Spleen (tissue), 11 donors: ENCODE data around the gene PRR22. TPM values are rescaled to one million over a fixed set of nuclear protein-coding genes. Genes with fewer than 3 reads are reported as not detected.

Source experiments
- DNase-seq: peaks from one replicate; pipeline ENCODE4 v3.0.0-alpha.2; 2020
- H3K27ac ChIP-seq, 8 donors: fragments of 200-600 bp; sonication (generic) in 7 of 8; 1 replicate in 4 of 8; 2 replicates in 4 of 8; pipeline versions ENCODE4 v1.5.0 to v1.8.0; 2016 to 2021; ENCODE audit warnings: inconsistent platforms in 4 of 8, mild to moderate bottlenecking in 4 of 8, moderate library complexity in 1 of 8
- H3K27me3 ChIP-seq, 7 donors: fragments of 200-600 bp; sonication (generic) in 6 of 7; replicated peaks in 1 of 7; 1 replicate in 4 of 7; 2 replicates in 3 of 7; pipeline versions ENCODE4 v1.5.0 to v1.8.0; 2016 to 2021; ENCODE audit warnings: inconsistent platforms in 3 of 7, mild to moderate bottlenecking in 1 of 7
- H3K36me3 ChIP-seq, 6 donors: fragments of 200-600 bp; sonication (generic) in 5 of 6; 1 replicate in 4 of 6; 2 replicates in 2 of 6; pipeline versions ENCODE4 v1.5.0 to v1.8.0; 2016 to 2021; ENCODE audit warnings: inconsistent platforms in 2 of 6
- H3K4me1 ChIP-seq, 6 donors: fragments of 200-600 bp; sonication (generic) in 5 of 6; 1 replicate in 3 of 6; 2 replicates in 3 of 6; pipeline versions ENCODE4 v1.5.0 to v1.8.0; 2016 to 2021; ENCODE audit warnings: inconsistent platforms in 3 of 6
- H3K4me3 ChIP-seq, 8 donors: fragments of 200-600 bp; sonication (generic) in 7 of 8; 1 replicate in 4 of 8; 2 replicates in 4 of 8; pipeline versions ENCODE4 v1.5.0 to v1.8.0; 2016 to 2021; ENCODE audit warnings: inconsistent platforms in 4 of 8, mild to moderate bottlenecking in 4 of 8, moderate library complexity in 2 of 8
- H3K9me3 ChIP-seq, 8 donors: fragments of 200-600 bp; sonication (generic) in 7 of 8; 1 replicate in 4 of 8; 2 replicates in 4 of 8; pipeline versions ENCODE4 v1.5.0 to v1.8.0; 2016 to 2021; ENCODE audit warnings: inconsistent platforms in 4 of 8
- CTCF ChIP-seq, 11 experiments: fragments of 200-600 bp in 7 of 11; fragments of 450-650 bp in 4 of 11; sonication (generic) in 4 of 11; IDR thresholded peaks in 8 of 11; conservative IDR thresholded peaks in 3 of 11; 1 replicate in 7 of 11; 2 replicates in 4 of 11; pipeline versions ENCODE4 v1.4.0 to v1.8.0; 2016 to 2021; ENCODE audit warnings: antibody characterized with exemption in 11 of 11, inconsistent platforms in 4 of 11, mild to moderate bottlenecking in 1 of 11
- POLR2A ChIP-seq, 3 donors: fragments of 450-650 bp; IDR thresholded peaks; one replicate each; pipeline ENCODE4 v1.5.1; 2017; ENCODE audit warnings: antibody characterized with exemption in 3 of 3, mild to moderate bottlenecking in 1 of 3
- POLR2AphosphoS5 ChIP-seq, 3 donors: sonication (generic); formaldehyde crosslinking; IDR thresholded peaks; one replicate each; pipeline ENCODE4 v1.5.1; 2017; ENCODE audit warnings: antibody characterized with exemption in 3 of 3
- WGBS, 5 donors: extraction: QIAGEN DNeasy Blood & Tissue Kit in 3 of 5; methylation state at CpG; one replicate each; pipeline versions ENCODE4 v1.1.5 to v1.1.7; 2013 to 2018; 5-methylcytosine and 5-hydroxymethylcytosine counted together
- intact Hi-C: fragments of 100-400 bp; cut with DNase I; formaldehyde crosslinking; loops from one replicate; pipeline ENCODE4 v1.15.0; 2023; ENCODE audit warnings: low total_unique reads
- polyA plus RNA-seq, 3 donors: library from polyadenylated mRNA; stranded (reverse); fragments of 200-250 nt; gene quantifications; one replicate each; pipeline ENCODE4 v1.2.1, GENCODE V29; 2013
- total RNA-seq, 7 donors: library from RNA; depleted of rRNA in 3 of 7; stranded (reverse); fragments of >200 nt in 3 of 7; fragmentation: NEBNext Ultra II Directional in 4 of 7; extraction: Animal tissue kit (Norgen Biotek cat#: 25700) in 4 of 7; gene quantifications; one replicate each; pipeline versions ENCODE4 v1.1.0 to v1.2.1, GENCODE V29; 2016 to 2021
- donor health status: healthy with polysubstance abuse.
- donor health status: DM: no; HTN: no; CAD: no; lungs with moderate emphysema.
- donor health status: DM: no; HTN: no; CAD: no.
- donor health status: Bipolar disorder and iron deficiency.
- donor health status: healthy.
- donor health status: DM: no; HTN: no; CAD: no.
- donor health status: DM: yes; HTN: yes; CAD: no.

Gene PRR22
- total and polyA plus RNA-seq, 10 donors: 1.4 to 11.4 (median 4.3) TPM

DNA sequence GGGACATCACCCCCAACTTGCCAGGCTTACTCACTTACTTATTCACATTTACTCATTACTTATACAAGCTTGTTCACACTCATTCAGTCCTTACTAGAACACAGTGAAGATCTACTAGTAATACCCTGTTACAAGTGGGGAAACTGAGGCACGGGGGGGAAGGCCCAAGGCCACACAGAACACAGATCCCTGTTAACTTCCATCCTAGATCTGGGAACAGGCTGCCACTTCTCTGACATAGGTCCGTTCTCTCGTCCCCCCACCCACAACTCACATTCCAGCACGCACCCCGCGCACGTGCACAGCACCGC lies 18.9 kb upstream of the PRR22 start:
- intact Hi-C loops: loop anchor here (5.0 kb wide), 1 partner anchor 89 kb away; no protein-coding TSS in a partner anchor
- no peak for TF ChIP-seq POLR2AphosphoS5 (IDR thresholded peaks at IDR 0.05)
- Histone ChIP-seq H3K4me1 (peaks cover 6 to 67% (median 32%) of the 10 kb centered on the region in 6 donors), H3K9me3 (no peaks in the 10 kb centered on the region), H3K27me3 (peaks cover 0 to 77% (median 46%) of the 10 kb centered on the region in 7 donors), H3K4me3 (peak overlapping the region in 7 of 8 donors; percentile 7 to 62 (median 29)), H3K36me3 (no peaks in the 10 kb centered on the region), H3K27ac (no peak overlapping the region)
- 8 to 22% (median 14%) methylated on average over 8 of the region's 8 CpGs for WGBS, 5 donors
- no peak for DNase-seq

DNA sequence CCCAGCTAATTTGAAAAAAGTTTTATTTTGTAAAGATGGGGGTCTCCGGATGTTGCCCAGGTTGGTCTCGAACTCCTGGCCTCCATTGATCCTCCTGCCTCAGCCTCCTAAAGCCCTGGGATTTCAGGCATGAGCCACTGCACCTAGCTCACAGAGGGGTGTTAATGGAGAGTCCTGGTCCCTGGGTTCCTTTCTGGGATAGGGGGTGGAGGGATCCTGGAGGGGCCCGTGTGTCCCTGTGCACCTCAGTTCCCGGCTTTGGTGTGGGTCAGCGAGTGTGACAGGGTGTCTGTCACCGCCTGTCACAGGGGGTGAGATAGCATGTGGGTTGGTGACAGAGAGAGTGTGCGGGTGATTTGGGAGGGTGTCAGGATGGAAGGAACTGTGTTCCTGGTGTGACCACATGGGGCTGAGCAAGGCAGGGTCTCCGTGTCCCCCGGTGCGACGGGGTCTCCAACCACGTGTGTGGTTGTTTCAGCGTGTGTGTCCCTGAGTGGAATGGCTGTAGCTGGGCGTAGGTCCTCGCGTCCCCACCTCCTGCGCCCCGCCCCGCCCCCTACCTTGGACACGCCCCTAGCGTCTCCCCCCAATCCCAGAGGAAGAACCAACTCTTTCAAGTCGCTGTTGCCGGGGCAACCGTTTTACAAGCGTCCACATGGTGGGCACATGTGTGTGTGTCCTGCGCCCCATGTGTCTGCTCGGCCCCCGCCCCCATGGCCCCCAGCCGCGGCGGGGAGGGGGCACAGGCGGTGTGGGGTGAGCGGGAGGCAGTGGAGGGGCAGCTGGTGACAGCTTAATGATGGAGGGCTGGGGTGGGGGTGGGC lies 17.5 kb upstream of the PRR22 start:
- Histone ChIP-seq H3K36me3 (no peaks in the 10 kb centered on the region), H3K4me1 (peaks cover 6 to 71% (median 32%) of the 10 kb centered on the region in 6 donors), H3K27me3 (peaks cover 0 to 88% (median 46%) of the 10 kb centered on the region in 7 donors), H3K9me3 (no peaks in the 10 kb centered on the region), H3K27ac (no peak overlapping the region), H3K4me3 (no peak overlapping the region)
- intact Hi-C loops: loop anchor here (5.0 kb wide), 1 partner anchor 90 kb away; no protein-coding TSS in a partner anchor
- TF ChIP-seq POLR2A (IDR thresholded peaks at IDR 0.05): no peak
- no peak for TF ChIP-seq CTCF (IDR thresholded peaks at IDR 0.05 in 8 of 11, conservative IDR thresholded peaks at IDR 0.05 in 3 of 11)
- TF ChIP-seq POLR2AphosphoS5 (IDR thresholded peaks at IDR 0.05): no peak
- DNase-seq: no peak
- WGBS, 5 donors: 15 to 22% (median 16%) methylated on average over 15 to 33 of the region's 33 CpGs

DNA sequence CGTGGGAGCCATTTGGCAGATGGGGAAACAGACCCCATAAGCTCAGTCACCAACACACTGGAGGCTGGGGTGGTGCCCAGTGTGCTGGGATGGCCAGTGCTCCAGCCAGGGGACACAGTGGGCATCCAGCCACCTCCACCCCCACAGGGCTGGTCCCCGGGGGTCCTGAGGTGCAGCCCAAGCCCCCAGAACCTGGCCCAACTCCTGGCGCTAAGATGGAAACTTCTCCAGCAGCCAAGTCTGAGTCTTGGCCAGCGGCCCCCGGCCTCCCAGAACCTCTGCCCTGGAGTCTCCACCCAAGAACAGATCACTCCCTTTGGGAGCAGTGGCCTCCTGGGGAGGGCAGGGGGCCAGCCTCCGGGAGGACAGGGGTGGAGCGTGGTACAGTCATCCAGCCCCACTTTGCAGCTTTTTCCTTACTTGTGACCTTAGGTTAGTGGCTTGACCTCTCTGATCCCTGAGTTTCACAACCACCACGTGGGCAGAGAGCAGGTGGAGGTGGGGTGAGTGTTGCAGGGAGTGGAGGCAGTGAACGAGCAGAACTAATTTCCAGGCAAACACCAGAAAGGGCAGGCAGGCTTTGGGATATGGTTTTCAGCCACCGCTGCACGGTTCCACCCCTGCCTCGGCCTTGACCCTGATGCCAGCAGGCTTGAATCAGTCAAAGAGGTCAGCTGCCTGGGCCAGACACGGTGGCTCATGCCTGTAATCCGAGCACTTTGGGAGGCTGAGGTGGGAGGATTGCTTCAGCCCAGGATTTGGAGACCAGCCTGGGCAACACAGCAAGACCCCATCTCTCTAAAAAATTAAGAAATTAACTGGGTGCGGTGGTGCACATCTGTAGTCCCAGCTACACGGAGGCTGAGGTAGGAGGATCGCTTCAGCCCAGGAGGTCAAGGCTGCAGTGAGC lies 16.1 kb upstream of the PRR22 start:
- TF ChIP-seq POLR2AphosphoS5 (IDR thresholded peaks at IDR 0.05) (no peak), CTCF (IDR thresholded peaks at IDR 0.05 in 8 of 11, conservative IDR thresholded peaks at IDR 0.05 in 3 of 11) (no peak), POLR2A (IDR thresholded peaks at IDR 0.05) (no peak)
- H3K36me3 ChIP-seq: no peaks in the 10 kb centered on the region
- 67 to 87% (median 75%) methylated on average over 14 to 17 of the region's 17 CpGs for WGBS, 5 donors
- peaks cover 6 to 68% (median 29%) of the 10 kb centered on the region in 6 donors for H3K4me1 ChIP-seq
- H3K4me3 ChIP-seq: no peak overlapping the region
- peaks cover 0 to 81% (median 45%) of the 10 kb centered on the region in 7 donors for H3K27me3 ChIP-seq
- intact Hi-C loops: loop anchor here (5.0 kb wide), 1 partner anchor 92 kb away; no protein-coding TSS in a partner anchor
- no peak for DNase-seq
- H3K9me3 ChIP-seq: no peaks in the 10 kb centered on the region
- H3K27ac ChIP-seq: no peak overlapping the region

GRCh38 chr19:5799247-5800241 lies 15.0 kb upstream of the PRR22 start:
- WGBS, 5 donors: 50 to 64% (median 55%) methylated on average over 33 to 37 of the region's 37 CpGs
- DNase-seq: peak; percentile 75
- H3K36me3 ChIP-seq: no peaks in the 10 kb centered on the region
- no peak overlapping the region for H3K4me3 ChIP-seq
- peaks cover 6 to 62% (median 24%) of the 10 kb centered on the region in 6 donors for H3K4me1 ChIP-seq
- peaks cover 0 to 73% (median 39%) of the 10 kb centered on the region in 7 donors for H3K27me3 ChIP-seq
- peak overlapping the region in 1 of 8 donors; percentile 8 for H3K27ac ChIP-seq
- intact Hi-C loops: loop anchor here (5.0 kb wide), 1 partner anchor 93 kb away; no protein-coding TSS in a partner anchor
- TF ChIP-seq POLR2A (IDR thresholded peaks at IDR 0.05) (no peak), POLR2AphosphoS5 (IDR thresholded peaks at IDR 0.05) (peak; percentile 61 to 82 (median 74))
- H3K9me3 ChIP-seq: no peaks in the 10 kb centered on the region
